ENCODE measurements around the gene SCD5. TPM values are rescaled to one million over a fixed set of nuclear protein-coding genes. Genes with fewer than 3 reads are reported as not detected.

The SCD5 gene
- total and polyA plus RNA-seq, 3 donors from 2014 or later = 76.4 to 161 (median 149) TPM

DNA sequence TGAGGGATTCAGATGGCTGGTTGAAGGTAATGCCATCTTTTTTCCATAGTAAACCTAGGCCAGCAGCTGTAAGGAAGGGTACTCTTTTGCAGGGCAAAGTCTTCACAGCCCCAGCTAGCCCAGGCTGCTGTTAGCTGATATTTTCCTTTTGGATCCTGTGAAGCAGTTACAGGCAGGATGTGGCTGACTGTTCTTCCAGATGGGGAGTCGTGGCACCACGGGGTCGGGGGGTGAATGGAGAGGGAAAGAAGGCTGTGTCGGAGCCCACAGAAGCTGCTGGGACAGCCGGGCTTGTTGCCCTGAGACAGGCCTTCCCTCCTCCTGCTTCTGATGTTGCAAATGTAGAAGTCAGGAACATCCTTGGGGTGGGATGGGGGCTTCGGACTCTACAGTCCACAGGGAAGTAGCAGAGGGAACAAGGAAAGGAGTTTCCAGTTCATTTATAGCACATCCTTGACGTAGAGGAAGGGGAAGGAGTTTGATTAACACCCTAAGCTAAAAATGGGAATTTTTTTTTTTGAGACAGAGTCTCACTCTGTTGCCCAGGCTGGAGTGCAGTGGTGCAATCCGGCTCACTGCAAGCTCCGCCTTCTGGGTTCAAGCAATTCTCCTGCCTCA lies 172.2 kb downstream of the SCD5 start:
- intact Hi-C loops (cut with DNase I; ENCODE audit: low total_unique reads) = no loop called here
- Histone ChIP-seq H3K4me1 (peaks cover 4% of the 10 kb centered on the region), H3K36me3 (ENCODE audit: low read depth, missing control alignments) (no peaks in the 10 kb centered on the region), H3K9me3 (no peaks in the 10 kb centered on the region), H3K27me3 (no peaks in the 10 kb centered on the region), H3K4me3 (no peak overlapping the region), H3K27ac (peak overlapping the region in 1 of 2 donors; percentile 64)
- 48 to 54% methylated on average over 9 of the region's 9 CpGs for WGBS, 2 donors
- TF ChIP-seq, protein P1, sequence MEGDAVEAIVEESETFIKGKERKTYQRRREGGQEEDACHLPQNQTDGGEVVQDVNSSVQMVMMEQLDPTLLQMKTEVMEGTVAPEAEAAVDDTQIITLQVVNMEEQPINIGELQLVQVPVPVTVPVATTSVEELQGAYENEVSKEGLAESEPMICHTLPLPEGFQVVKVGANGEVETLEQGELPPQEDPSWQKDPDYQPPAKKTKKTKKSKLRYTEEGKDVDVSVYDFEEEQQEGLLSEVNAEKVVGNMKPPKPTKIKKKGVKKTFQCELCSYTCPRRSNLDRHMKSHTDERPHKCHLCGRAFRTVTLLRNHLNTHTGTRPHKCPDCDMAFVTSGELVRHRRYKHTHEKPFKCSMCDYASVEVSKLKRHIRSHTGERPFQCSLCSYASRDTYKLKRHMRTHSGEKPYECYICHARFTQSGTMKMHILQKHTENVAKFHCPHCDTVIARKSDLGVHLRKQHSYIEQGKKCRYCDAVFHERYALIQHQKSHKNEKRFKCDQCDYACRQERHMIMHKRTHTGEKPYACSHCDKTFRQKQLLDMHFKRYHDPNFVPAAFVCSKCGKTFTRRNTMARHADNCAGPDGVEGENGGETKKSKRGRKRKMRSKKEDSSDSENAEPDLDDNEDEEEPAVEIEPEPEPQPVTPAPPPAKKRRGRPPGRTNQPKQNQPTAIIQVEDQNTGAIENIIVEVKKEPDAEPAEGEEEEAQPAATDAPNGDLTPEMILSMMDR (IDR thresholded peaks at IDR 0.05) = no peak
- TF ChIP-seq POLR2A (IDR thresholded peaks at IDR 0.05) = no peak
- no peak for DNase-seq

DNA sequence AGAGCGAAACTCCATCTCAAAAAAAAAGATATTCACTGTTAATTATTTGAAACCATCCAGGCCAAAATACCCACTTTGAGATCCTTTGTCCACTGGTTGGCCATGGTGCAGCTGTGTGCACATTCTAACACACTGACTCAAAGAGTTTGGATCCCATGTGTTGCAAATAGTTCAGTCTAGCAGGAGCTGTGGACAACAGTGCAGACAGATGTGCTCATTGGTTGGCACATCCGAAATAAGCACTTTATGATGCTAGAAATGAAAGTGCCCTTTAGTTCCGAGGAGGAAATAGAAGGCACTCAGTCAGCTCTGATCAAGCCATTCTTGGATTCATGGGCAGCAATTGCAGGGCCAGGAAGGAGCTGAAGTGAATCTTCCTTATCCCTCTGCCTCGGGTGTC lies 173.8 kb downstream of the SCD5 start:
- H3K27ac ChIP-seq = no peak overlapping the region
- no peak for TF ChIP-seq POLR2A (IDR thresholded peaks at IDR 0.05)
- TF ChIP-seq, protein P1 (IDR thresholded peaks at IDR 0.05) = no peak
- 76 to 81% methylated on average over 4 of the region's 4 CpGs for WGBS, 2 donors
- no peaks in the 10 kb centered on the region for H3K36me3 ChIP-seq (ENCODE audit: low read depth, missing control alignments)
- intact Hi-C loops (cut with DNase I; ENCODE audit: low total_unique reads) = no loop called here
- no peak for DNase-seq
- peaks cover 2% of the 10 kb centered on the region for H3K4me1 ChIP-seq
- no peaks in the 10 kb centered on the region for H3K27me3 ChIP-seq
- no peak overlapping the region for H3K4me3 ChIP-seq
- no peaks in the 10 kb centered on the region for H3K9me3 ChIP-seq

DNA sequence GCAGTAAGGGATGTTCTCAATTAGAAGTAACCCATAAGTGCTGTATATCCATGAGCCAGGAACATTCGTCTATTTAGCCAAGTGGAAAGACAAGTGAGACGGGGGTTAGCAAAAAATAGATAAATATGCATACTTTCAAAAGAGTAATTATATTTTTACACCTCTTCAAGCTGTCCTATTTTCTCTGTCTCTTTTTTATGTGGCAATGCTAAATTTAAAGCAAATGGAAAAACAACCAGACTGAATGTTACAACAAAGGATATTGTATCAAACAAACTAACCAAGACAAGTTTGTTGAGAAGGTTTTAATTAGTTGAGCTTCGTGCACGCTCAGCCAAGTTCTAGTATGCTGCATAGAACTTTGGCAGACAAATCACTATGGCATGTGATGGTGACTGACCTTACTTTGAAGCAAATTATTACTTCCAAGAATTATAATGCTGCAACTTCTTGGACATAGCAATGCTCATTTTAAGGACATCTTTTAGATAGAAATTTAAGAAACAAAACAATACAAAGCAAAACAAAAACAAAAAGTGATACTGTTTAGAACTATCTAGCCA lies 175.4 kb downstream of the SCD5 start:
- intact Hi-C loops (cut with DNase I; ENCODE audit: low total_unique reads) = no loop called here
- peak; percentile 25 for DNase-seq
- Histone ChIP-seq H3K27me3 (no peaks in the 10 kb centered on the region), H3K27ac (no peak overlapping the region), H3K36me3 (ENCODE audit: low read depth, missing control alignments) (no peaks in the 10 kb centered on the region), H3K9me3 (no peaks in the 10 kb centered on the region), H3K4me1 (no peaks in the 10 kb centered on the region), H3K4me3 (no peak overlapping the region)
- TF ChIP-seq, protein P1 (IDR thresholded peaks at IDR 0.05) = no peak
- WGBS, 2 donors = 41 to 48% methylated on average over 4 of the region's 4 CpGs

DNA sequence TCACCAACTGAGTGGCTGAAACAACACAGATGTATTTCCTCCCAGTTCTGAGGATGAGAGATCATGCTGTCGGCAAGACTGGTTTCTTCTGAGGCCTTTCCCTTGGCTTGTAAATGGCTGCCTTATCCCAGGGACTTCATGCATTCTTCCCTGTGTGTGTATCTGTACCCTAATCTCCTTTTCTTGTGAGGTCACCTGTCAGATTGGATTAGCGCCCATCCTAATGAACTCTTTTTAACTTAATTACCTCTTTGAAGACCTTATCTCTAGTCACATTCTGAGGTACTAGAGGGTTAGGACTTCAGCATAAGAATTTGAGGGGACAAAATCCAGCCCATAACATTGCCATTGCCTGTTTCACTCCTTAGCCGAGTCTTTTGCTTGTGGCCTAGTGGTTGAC lies 177.3 kb downstream of the SCD5 start:
- Histone ChIP-seq H3K36me3 (ENCODE audit: low read depth, missing control alignments) (no peaks in the 10 kb centered on the region), H3K4me3 (no peak overlapping the region), H3K4me1 (no peaks in the 10 kb centered on the region), H3K9me3 (no peaks in the 10 kb centered on the region), H3K27me3 (no peaks in the 10 kb centered on the region), H3K27ac (no peak overlapping the region)
- no peak for DNase-seq
- TF ChIP-seq POLR2A (IDR thresholded peaks at IDR 0.05) = no peak
- TF ChIP-seq, protein P1 (IDR thresholded peaks at IDR 0.05) = no peak
- intact Hi-C loops (cut with DNase I; ENCODE audit: low total_unique reads) = no loop called here
- WGBS, 2 donors = 75 to 96% methylated on average over 3 of the region's 3 CpGs
